SK-N-SH (cell line): Measurements from ENCODE around the gene ME1. TPM values are rescaled to one million over a fixed set of nuclear protein-coding genes. Genes with fewer than 3 reads are reported as not detected.

ENCODE experiments used
- CTCF ChIA-PET: fragments of 300-600, 350-600 bp; formaldehyde crosslinking; extraction: SDS; loops from one replicate; lab custom pipeline; 2021; lab: Yijun Ruan, JAX
- POLR2A ChIA-PET: fragments of 350-600 bp; sonication (Branson Sonifier 250); formaldehyde crosslinking; extraction: SDS; loops from one replicate; lab custom pipeline; 2020; ENCODE audit warnings: antibody characterized with exemption, inconsistent platforms; lab: Yijun Ruan, JAX
- DNase-seq: peaks from one replicate; pipeline ENCODE4 v3.0.0; 2012
- H2AFZ ChIP-seq: fragments of 200-600 bp; sonication (generic); 2 replicates; pipeline ENCODE4 v1.8.1; 2016; ENCODE audit warnings: antibody characterized with exemption, mild to moderate bottlenecking, low read depth
- H3F3A ChIP-seq: fragments of 200-600 bp; sonication (generic); replicated peaks from 2 replicates; pipeline ENCODE3; 2016; ENCODE audit warnings: antibody characterized with exemption, mild to moderate bottlenecking; ENCODE audit not compliant: insufficient read depth
- H3K27ac ChIP-seq, 2 experiments: fragments of 200-500 bp in 1 of 2; fragments of 200-600 bp in 1 of 2; sonication (Bioruptor generic) in 1 of 2; sonication (generic), shearing (Covaris generic) in 1 of 2; 2 replicates each; pipeline versions ENCODE4 v1.5.1 to v1.6.1; 2014 to 2016; ENCODE audit warnings: low read depth in 2 of 2, inconsistent platforms in 1 of 2, low read length in 1 of 2, mild to moderate bottlenecking in 1 of 2, mixed read lengths in 1 of 2
- H3K27me3 ChIP-seq: fragments of 200-600 bp; sonication (generic), shearing (Covaris generic); 2 replicates; pipeline ENCODE4 v1.6.1; 2016; ENCODE audit warnings: mixed run types; ENCODE audit not compliant: insufficient read depth
- H3K36me3 ChIP-seq, 2 experiments: fragments of 200-500 bp in 1 of 2; fragments of 200-600 bp in 1 of 2; sonication (Bioruptor generic) in 1 of 2; sonication (generic) in 1 of 2; replicated peaks in 1 of 2; 2 replicates each; pipeline versions ENCODE3 to v1.5.1; 2014 to 2016; ENCODE audit warnings: low read length in 1 of 2, mild to moderate bottlenecking in 1 of 2; ENCODE audit not compliant: insufficient read depth in 2 of 2, control insufficient read depth in 1 of 2
- H3K4me1 ChIP-seq, 2 experiments: fragments of 200-500 bp in 1 of 2; fragments of 200-600 bp in 1 of 2; sonication (Bioruptor generic) in 1 of 2; sonication (generic), shearing (Covaris generic) in 1 of 2; 2 replicates each; pipeline versions ENCODE4 v1.5.1 to v1.6.1; 2014 to 2016; ENCODE audit warnings: low read depth in 1 of 2, low read length in 1 of 2, mixed run types in 1 of 2; ENCODE audit not compliant: insufficient read depth in 2 of 2, control insufficient read depth in 1 of 2
- H3K4me2 ChIP-seq: fragments of 200-600 bp; sonication (generic), shearing (Covaris generic); 2 replicates; pipeline ENCODE4 v1.6.1; 2017; ENCODE audit warnings: mixed run types
- H3K4me3 ChIP-seq, 2 experiments: fragments of 200-500 bp in 1 of 2; fragments of 200-600 bp in 1 of 2; sonication (Bioruptor generic) in 1 of 2; sonication (generic), shearing (Covaris generic) in 1 of 2; 2 replicates each; pipeline versions ENCODE4 v1.5.1 to v1.8.1; 2014 to 2016; ENCODE audit warnings: low read depth in 2 of 2, inconsistent platforms in 1 of 2, low read length in 1 of 2, mild to moderate bottlenecking in 1 of 2, mixed read lengths in 1 of 2, moderate library complexity in 1 of 2
- H3K79me2 ChIP-seq: fragments of 200-600 bp; sonication (generic); 2 replicates; pipeline ENCODE4 v1.8.1; 2017; ENCODE audit warnings: mild to moderate bottlenecking; ENCODE audit not compliant: insufficient read depth
- H3K9ac ChIP-seq: fragments of 200-600 bp; sonication (generic); 2 replicates; pipeline ENCODE4 v1.6.1; 2017; ENCODE audit warnings: mixed run types
- H3K9me2 ChIP-seq: fragments of 200-600 bp; sonication (generic); 2 replicates; pipeline ENCODE4 v1.6.1; 2017; ENCODE audit warnings: mixed run types
- H3K9me3 ChIP-seq: fragments of 200-600 bp; sonication (generic); 2 replicates; pipeline ENCODE4 v1.6.1; 2017; ENCODE audit warnings: mixed run types, mild to moderate bottlenecking, moderate library complexity
- H4K20me1 ChIP-seq: fragments of 200-600 bp; sonication (generic); 2 replicates; pipeline ENCODE4 v1.6.1; 2017; ENCODE audit warnings: mild to moderate bottlenecking, mixed run types; ENCODE audit not compliant: insufficient read depth
- CHD2 ChIP-seq: fragments of 150-350 bp; IDR thresholded peaks from 2 replicates; pipeline ENCODE4 v1.6.1; 2018; ENCODE audit warnings: low read length; ENCODE audit not compliant: partially characterized antibody
- ELF1 ChIP-seq: IDR thresholded peaks from 2 replicates; pipeline ENCODE4 v1.4.0; 2012
- EP300 ChIP-seq, 2 experiments: IDR thresholded peaks; 2 replicates each; pipeline versions ENCODE4 v1.4.0 to v1.6.1; 2012; ENCODE audit warnings: borderline replicate concordance in 1 of 2, low read depth in 1 of 2, low read length in 1 of 2
- FOSL2 ChIP-seq: IDR thresholded peaks from 2 replicates; pipeline ENCODE4 v1.4.0; 2012; ENCODE audit warnings: low read depth, mild to moderate bottlenecking, moderate library complexity, borderline replicate concordance
- FOXJ3 ChIP-seq: sonication (generic); formaldehyde crosslinking; IDR thresholded peaks from 2 replicates; pipeline ENCODE4 v1.5.1; 2020; ENCODE audit warnings: mild to moderate bottlenecking, missing genetic modification reagents
- FOXM1 ChIP-seq: IDR thresholded peaks from 2 replicates; pipeline ENCODE4 v1.4.0; 2012; ENCODE audit warnings: low read depth, mild to moderate bottlenecking
- GABPA ChIP-seq: IDR thresholded peaks from 2 replicates; pipeline ENCODE4 v1.4.0; 2012; ENCODE audit warnings: low read depth, mild to moderate bottlenecking
- JUND ChIP-seq: IDR thresholded peaks from 2 replicates; pipeline ENCODE4 v1.4.0; 2012
- MEF2A ChIP-seq: IDR thresholded peaks from 2 replicates; pipeline ENCODE4 v1.4.0; 2012; ENCODE audit warnings: low read depth, borderline replicate concordance
- MXI1 ChIP-seq: IDR thresholded peaks from 2 replicates; pipeline ENCODE4 v1.6.1; 2012; ENCODE audit warnings: mild to moderate bottlenecking, low read depth, low read length, improper control_type of control experiment
- NFIC ChIP-seq: IDR thresholded peaks from 2 replicates; pipeline ENCODE4 v1.4.0; 2012; ENCODE audit warnings: borderline replicate concordance
- NRF1 ChIP-seq: IDR thresholded peaks from 2 replicates; pipeline ENCODE4 v1.6.1; 2012; ENCODE audit warnings: low read depth, mild to moderate bottlenecking, low read length
- POLR2AphosphoS5 ChIP-seq: IDR thresholded peaks from 2 replicates; pipeline ENCODE4 v1.6.1; 2012; ENCODE audit warnings: low read depth, low read length
- RCOR1 ChIP-seq: fragments of 150-350 bp; IDR thresholded peaks from 2 replicates; pipeline ENCODE4 v1.6.1; 2017; ENCODE audit warnings: antibody characterized with exemption, low read length
- RFX5 ChIP-seq: IDR thresholded peaks from 2 replicates; pipeline ENCODE4 v1.6.1; 2012; ENCODE audit warnings: mild to moderate bottlenecking, improper control_type of control experiment, low read length
- RXRA ChIP-seq: IDR thresholded peaks from 2 replicates; pipeline ENCODE4 v1.4.0; 2012; ENCODE audit warnings: low read depth, mild to moderate bottlenecking, borderline replicate concordance
- SIN3A ChIP-seq: IDR thresholded peaks from 2 replicates; pipeline ENCODE4 v1.6.1; 2012; ENCODE audit warnings: low read depth, mild to moderate bottlenecking, low read length, moderate library complexity, borderline replicate concordance
- SMC3 ChIP-seq: IDR thresholded peaks from 2 replicates; pipeline ENCODE4 v1.6.1; 2012; ENCODE audit warnings: low read depth, low read length, improper control_type of control experiment
- TAF1 ChIP-seq: IDR thresholded peaks from 2 replicates; pipeline ENCODE4 v1.6.1; 2012; ENCODE audit warnings: low read depth, mild to moderate bottlenecking, low read length, moderate library complexity, borderline replicate concordance
- USF1 ChIP-seq: IDR thresholded peaks from 2 replicates; pipeline ENCODE4 v1.4.0; 2012; ENCODE audit warnings: low read depth, borderline replicate concordance
- YY1 ChIP-seq: IDR thresholded peaks from 2 replicates; pipeline ENCODE4 v1.4.0; 2012; ENCODE audit warnings: low read depth, mild to moderate bottlenecking
- WGBS: methylation state at CpG from one replicate; pipeline ENCODE4 v1.1.6; 2017; ENCODE audit warnings: low lambda C conversion rate; 5-methylcytosine and 5-hydroxymethylcytosine counted together
- polyA plus RNA-seq, 3 experiments: library from polyadenylated mRNA; depleted of rRNA; stranded (reverse); fragments of >200 nt; gene quantifications; 2 replicates each; pipeline ENCODE4 v1.2.3, GENCODE V29; 2012
- TF ChIP-seq, protein P1 (sequence below): IDR thresholded peaks from 2 replicates; pipeline ENCODE4 v1.6.1; 2012; ENCODE audit warnings: mild to moderate bottlenecking, low read depth, low read length, moderate library complexity
- TF ChIP-seq, protein P2 (sequence below): IDR thresholded peaks from 2 replicates; pipeline ENCODE4; 2012
- TF ChIP-seq, protein P3 (sequence below): IDR thresholded peaks from 2 replicates; pipeline ENCODE4 v1.4.0; 2012; ENCODE audit warnings: low read depth

The ME1 gene
- polyA plus RNA-seq, 1 of the 3 experiments (the other 2 are of a cell fraction), result 4.9 TPM

DNA sequence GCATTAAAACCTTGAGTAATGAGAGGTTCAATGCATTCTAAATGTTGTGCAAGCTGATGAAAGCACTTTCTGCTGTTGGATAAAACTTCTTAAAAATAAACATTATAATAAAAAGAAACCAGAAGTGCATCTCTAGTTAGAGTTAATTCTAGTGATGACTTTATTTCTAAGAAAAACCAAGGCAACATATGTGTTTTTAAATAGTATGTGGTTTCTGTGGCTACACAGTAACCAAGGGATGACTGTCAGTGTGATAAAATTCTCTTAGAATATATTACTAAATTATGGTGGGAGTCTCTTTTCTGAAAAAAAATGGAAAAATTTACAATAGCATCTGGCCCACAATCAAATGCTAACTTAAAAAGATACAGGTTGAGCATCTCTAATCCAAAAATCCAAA, 117.0 kb downstream of the ME1 start:
- TF ChIP-seq RXRA (no peak), EP300 (IDR thresholded peaks at IDR 0.05; ENCODE audit: borderline replicate concordance in 1 of 2, low read depth in 1 of 2, low read length in 1 of 2) (no peak), NRF1 (no peak), RFX5 (no peak), RCOR1 (no peak), POLR2AphosphoS5 (no peak), NFIC (no peak), ELF1 (no peak), MXI1 (no peak), FOXM1 (no peak), GABPA (no peak), YY1 (no peak), MEF2A (no peak), JUND (no peak)
- TF ChIP-seq, protein P1, sequence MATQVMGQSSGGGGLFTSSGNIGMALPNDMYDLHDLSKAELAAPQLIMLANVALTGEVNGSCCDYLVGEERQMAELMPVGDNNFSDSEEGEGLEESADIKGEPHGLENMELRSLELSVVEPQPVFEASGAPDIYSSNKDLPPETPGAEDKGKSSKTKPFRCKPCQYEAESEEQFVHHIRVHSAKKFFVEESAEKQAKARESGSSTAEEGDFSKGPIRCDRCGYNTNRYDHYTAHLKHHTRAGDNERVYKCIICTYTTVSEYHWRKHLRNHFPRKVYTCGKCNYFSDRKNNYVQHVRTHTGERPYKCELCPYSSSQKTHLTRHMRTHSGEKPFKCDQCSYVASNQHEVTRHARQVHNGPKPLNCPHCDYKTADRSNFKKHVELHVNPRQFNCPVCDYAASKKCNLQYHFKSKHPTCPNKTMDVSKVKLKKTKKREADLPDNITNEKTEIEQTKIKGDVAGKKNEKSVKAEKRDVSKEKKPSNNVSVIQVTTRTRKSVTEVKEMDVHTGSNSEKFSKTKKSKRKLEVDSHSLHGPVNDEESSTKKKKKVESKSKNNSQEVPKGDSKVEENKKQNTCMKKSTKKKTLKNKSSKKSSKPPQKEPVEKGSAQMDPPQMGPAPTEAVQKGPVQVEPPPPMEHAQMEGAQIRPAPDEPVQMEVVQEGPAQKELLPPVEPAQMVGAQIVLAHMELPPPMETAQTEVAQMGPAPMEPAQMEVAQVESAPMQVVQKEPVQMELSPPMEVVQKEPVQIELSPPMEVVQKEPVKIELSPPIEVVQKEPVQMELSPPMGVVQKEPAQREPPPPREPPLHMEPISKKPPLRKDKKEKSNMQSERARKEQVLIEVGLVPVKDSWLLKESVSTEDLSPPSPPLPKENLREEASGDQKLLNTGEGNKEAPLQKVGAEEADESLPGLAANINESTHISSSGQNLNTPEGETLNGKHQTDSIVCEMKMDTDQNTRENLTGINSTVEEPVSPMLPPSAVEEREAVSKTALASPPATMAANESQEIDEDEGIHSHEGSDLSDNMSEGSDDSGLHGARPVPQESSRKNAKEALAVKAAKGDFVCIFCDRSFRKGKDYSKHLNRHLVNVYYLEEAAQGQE, result no peak
- TF ChIP-seq, protein P2, sequence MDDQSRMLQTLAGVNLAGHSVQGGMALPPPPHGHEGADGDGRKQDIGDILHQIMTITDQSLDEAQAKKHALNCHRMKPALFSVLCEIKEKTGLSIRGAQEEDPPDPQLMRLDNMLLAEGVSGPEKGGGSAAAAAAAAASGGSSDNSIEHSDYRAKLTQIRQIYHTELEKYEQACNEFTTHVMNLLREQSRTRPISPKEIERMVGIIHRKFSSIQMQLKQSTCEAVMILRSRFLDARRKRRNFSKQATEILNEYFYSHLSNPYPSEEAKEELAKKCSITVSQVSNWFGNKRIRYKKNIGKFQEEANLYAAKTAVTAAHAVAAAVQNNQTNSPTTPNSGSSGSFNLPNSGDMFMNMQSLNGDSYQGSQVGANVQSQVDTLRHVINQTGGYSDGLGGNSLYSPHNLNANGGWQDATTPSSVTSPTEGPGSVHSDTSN, result no peak
- Histone ChIP-seq H3K27ac (no peak overlapping the region), H3K9me2 (no peaks in the 10 kb centered on the region; the same call in 1 of the 2 replicates), H3K36me3 (no peaks in the 10 kb centered on the region), H2AFZ (no peak overlapping the region), H3K79me2 (no peaks in the 10 kb centered on the region), H4K20me1 (no peaks in the 10 kb centered on the region), H3K9me3 (0 out of 2 replicates have a peak, but pooled peaks cover 3% of the 10 kb centered on the region), H3K4me2 (no peak overlapping the region), H3K4me3 (no peak overlapping the region), H3K27me3 (no peaks in the 10 kb centered on the region), H3F3A (no peaks in the 10 kb centered on the region), H3K4me1 (no peaks in the 10 kb centered on the region; a peak in 1 of 4 replicates), H3K9ac (no peak overlapping the region)
- CTCF ChIA-PET, result no interaction called here
- POLR2A ChIA-PET, result no interaction called here
- DNase-seq, result no peak

DNA sequence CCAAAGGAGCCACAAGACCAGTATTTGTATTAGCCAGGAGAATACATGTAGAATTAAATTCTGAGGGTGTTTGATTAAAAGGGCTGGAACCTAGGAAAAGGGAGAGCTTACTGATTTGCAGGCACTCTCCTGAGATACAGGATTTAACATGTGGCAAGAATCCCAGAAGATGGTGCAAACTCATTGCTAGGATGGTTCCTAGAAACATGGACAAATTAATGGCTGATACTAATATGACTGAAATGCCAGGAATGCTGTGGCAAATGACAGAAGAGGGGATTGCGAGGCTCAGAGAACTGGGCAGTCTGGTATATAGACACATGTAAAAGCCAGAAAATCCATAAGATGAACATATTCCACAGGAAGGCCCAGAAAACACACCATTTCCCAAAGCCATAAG, 119.6 kb downstream of the ME1 start:
- Histone ChIP-seq H4K20me1 (no peaks in the 10 kb centered on the region), H3K27ac (no peak overlapping the region), H3K79me2 (no peaks in the 10 kb centered on the region), H3K4me3 (no peak overlapping the region), H3K9me3 (0 out of 2 replicates have a peak, but pooled peaks cover 3% of the 10 kb centered on the region), H3K36me3 (no peaks in the 10 kb centered on the region), H3K4me2 (no peak overlapping the region), H3K4me1 (no peaks in the 10 kb centered on the region; a peak in 2 of 4 replicates), H2AFZ (no peak overlapping the region), H3F3A (no peaks in the 10 kb centered on the region), H3K27me3 (no peaks in the 10 kb centered on the region), H3K9ac (no peak overlapping the region), H3K9me2 (no peaks in the 10 kb centered on the region; the same call in 1 of the 2 replicates)
- WGBS, result 100% methylated on average over 1 of the region's 1 CpG
- TF ChIP-seq, protein P3, sequence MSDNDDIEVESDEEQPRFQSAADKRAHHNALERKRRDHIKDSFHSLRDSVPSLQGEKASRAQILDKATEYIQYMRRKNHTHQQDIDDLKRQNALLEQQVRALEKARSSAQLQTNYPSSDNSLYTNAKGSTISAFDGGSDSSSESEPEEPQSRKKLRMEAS, result no peak
- TF ChIP-seq CHD2, result no peak
- no peak for TF ChIP-seq USF1
- no peak for TF ChIP-seq POLR2AphosphoS5
- TF ChIP-seq RCOR1, result no peak
- no peak for TF ChIP-seq RFX5
- TF ChIP-seq FOXJ3 (CRISPR knock-in tag), result no peak
- no peak for TF ChIP-seq YY1
- TF ChIP-seq GABPA, result no peak
- no peak for TF ChIP-seq FOSL2
- TF ChIP-seq SMC3, result no peak
- no peak for TF ChIP-seq TAF1
- no peak for TF ChIP-seq ELF1
- no peak for TF ChIP-seq SIN3A
- ChIA-PET CTCF (no interaction called here), POLR2A (no interaction called here)
- no peak for DNase-seq
